Keratinocyte (primary cell): ENCODE data around the gene MANSC4.

Experiments
- EZH2 ChIP-seq: IDR thresholded peaks from one replicate; pipeline ENCODE4 v1.6.1; 2012; ENCODE audit warnings: inconsistent platforms, mild to moderate bottlenecking, low read length, moderate library complexity
- TF ChIP-seq, protein P1 (sequence below), 3 experiments: IDR thresholded peaks in 1 of 3; conservative IDR thresholded peaks in 1 of 3; optimal IDR thresholded peaks in 1 of 3; 2 replicates in 2 of 3; 3 replicates in 1 of 3; pipeline versions ENCODE3 to v1.5.1; 2011; ENCODE audit warnings: low read length in 3 of 3, mild to moderate bottlenecking in 3 of 3, moderate library complexity in 2 of 3, control low read depth in 1 of 3, inconsistent platforms in 1 of 3; ENCODE audit not compliant: insufficient read depth in 2 of 3; ENCODE audit errors: extremely low read depth in 1 of 3

DNA sequence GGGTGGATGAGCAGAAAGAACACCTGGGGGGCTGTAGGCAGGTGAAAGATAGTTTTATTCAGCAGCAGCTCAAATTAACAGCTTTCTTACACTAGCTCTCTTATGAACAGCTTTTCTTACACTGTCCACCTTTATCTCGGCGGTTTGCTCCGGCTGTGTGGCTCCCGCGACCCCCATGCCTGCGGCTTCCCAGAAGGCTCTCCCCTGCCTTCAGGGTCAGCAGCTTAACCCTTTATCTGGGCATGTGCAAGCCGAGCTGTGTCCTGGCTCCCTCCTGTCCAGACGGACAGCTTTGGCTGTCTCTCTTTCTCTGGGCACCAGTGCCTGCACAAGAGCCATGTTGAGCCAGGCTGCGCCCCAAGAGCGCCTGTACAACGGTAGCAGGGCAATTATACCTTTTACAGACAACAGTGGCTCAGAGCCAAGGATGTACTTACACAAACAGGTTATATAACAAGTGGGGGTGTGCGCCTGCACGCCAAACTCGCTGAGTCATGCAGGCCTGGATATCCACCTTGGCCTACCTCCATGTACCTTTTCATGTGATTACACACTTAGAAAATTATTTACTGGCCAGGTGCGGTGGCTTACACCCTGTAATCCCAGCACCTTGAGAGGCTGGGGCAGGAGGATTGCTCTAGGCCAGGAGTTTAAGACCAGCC, 28.5 kb downstream of the MANSC4 start:
- TF ChIP-seq, protein P1, sequence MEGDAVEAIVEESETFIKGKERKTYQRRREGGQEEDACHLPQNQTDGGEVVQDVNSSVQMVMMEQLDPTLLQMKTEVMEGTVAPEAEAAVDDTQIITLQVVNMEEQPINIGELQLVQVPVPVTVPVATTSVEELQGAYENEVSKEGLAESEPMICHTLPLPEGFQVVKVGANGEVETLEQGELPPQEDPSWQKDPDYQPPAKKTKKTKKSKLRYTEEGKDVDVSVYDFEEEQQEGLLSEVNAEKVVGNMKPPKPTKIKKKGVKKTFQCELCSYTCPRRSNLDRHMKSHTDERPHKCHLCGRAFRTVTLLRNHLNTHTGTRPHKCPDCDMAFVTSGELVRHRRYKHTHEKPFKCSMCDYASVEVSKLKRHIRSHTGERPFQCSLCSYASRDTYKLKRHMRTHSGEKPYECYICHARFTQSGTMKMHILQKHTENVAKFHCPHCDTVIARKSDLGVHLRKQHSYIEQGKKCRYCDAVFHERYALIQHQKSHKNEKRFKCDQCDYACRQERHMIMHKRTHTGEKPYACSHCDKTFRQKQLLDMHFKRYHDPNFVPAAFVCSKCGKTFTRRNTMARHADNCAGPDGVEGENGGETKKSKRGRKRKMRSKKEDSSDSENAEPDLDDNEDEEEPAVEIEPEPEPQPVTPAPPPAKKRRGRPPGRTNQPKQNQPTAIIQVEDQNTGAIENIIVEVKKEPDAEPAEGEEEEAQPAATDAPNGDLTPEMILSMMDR (optimal IDR thresholded peaks at IDR 0.05 in 1 of 3, IDR thresholded peaks at IDR 0.05 in 1 of 3, conservative IDR thresholded peaks at IDR 0.05 in 1 of 3; ENCODE audit: extremely low read depth in 1 of 3, insufficient read depth in 2 of 3, low read length in 3 of 3) = no peak
- no peak for TF ChIP-seq EZH2
